Gastroesophageal sphincter (tissue), 3 donors: ENCODE measurements around the gene TTLL5.

Source experiments
- CTCF ChIP-seq, 4 experiments: fragments of 200-600 bp in 2 of 4; fragments of 450-650 bp in 2 of 4; sonication (generic) in 1 of 4; IDR thresholded peaks; one replicate each; pipeline ENCODE4 v1.5.1; 2017 to 2019; ENCODE audit warnings: antibody characterized with exemption in 4 of 4, mild to moderate bottlenecking in 2 of 4, moderate library complexity in 2 of 4
- EP300 ChIP-seq: sonication (generic); formaldehyde crosslinking; IDR thresholded peaks from one replicate; pipeline ENCODE4 v1.6.1; 2017; ENCODE audit warnings: antibody characterized with exemption, mild to moderate bottlenecking

DNA sequence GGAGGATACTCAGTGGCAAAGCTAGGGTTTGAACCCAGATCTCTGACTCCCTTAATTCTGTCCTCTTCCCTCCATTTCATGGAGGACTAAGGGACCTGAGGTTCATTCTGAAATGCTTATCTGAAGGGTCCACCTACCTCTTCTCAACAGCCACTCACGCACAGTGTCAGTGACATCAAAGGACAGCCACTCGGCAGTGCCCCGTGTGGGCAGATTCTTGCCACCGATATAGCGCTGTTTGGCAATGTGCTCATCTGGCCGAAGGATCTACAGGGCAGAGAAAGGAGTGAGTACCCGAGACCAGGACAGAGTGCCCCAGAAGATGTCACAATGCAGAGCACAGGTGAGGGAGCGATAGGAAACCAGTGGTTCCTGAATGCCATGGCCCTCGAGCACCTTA is 309.9 kb downstream of the TTLL5 start:
- TF ChIP-seq CTCF (IDR thresholded peaks at IDR 0.05): no peak
- no peak for TF ChIP-seq EP300
